ENCODE data around the gene POLH.
"Not testable (repeated sequence)": the region's sequence is repeated elsewhere in the genome, so short reads cannot be mapped to it uniquely, and the experiment has no call there.

POLH gene

GRCh38 chr6:43630980-43631619 lies 55.1 kb downstream of the POLH start:
- no peak for DNase-seq (ENCODE audit: low read depth in 2 of 2)

GRCh38 chr6:43633002-43633401 lies 57.0 kb downstream of the POLH start:
- DNase-seq (ENCODE audit: low read depth in 2 of 2) = not testable (repeated sequence)

- no peak for DNase-seq (ENCODE audit: low read depth in 2 of 2)
Measured at GRCh38 chr6:43634702-43635303, 58.8 kb downstream of the POLH start.

- DNase-seq (ENCODE audit: low read depth in 2 of 2) = peak; percentile 76
Measured at GRCh38 chr6:43635387-43636307, 59.7 kb downstream of the POLH start, which contains the start of gene MAD2L1BP. Gene MAD2L1BP (plus strand): TSS chr6:43635840. CDS start chr6:43635876, 36 bp downstream.

- no peak for DNase-seq (ENCODE audit: low read depth in 2 of 2)
Measured at GRCh38 chr6:43636308-43636659, 60.3 kb downstream of the POLH start.

- DNase-seq (ENCODE audit: low read depth in 2 of 2) = no peak
Measured at GRCh38 chr6:43639984-43640800, 64.2 kb downstream of the POLH start.

GRCh38 chr6:43644940-43645612 lies 69.1 kb downstream of the POLH start, which contains the start of gene RSPH9:
Gene RSPH9 (plus strand): TSS chr6:43645036. CDS start chr6:43645099, 63 bp downstream.
- DNase-seq (ENCODE audit: low read depth in 2 of 2) = no peak

- DNase-seq (ENCODE audit: low read depth in 2 of 2) = no peak
Measured at GRCh38 chr6:43645613-43645964, 69.6 kb downstream of the POLH start.

- no peak for DNase-seq (ENCODE audit: low read depth in 2 of 2)
Measured at GRCh38 chr6:43647613-43648012, 71.6 kb downstream of the POLH start.

- DNase-seq (ENCODE audit: low read depth in 2 of 2) = no peak
Measured at GRCh38 chr6:43648248-43648647, 72.3 kb downstream of the POLH start.

- not testable (repeated sequence) for DNase-seq (ENCODE audit: low read depth in 2 of 2)
Measured at GRCh38 chr6:43652822-43653221, 76.8 kb downstream of the POLH start.

GRCh38 chr6:43657221-43657802 lies 81.3 kb downstream of the POLH start:
- no peak for DNase-seq (ENCODE audit: low read depth in 2 of 2)

- DNase-seq (ENCODE audit: low read depth in 2 of 2) = no peak
Measured at GRCh38 chr6:43658161-43658560, 82.2 kb downstream of the POLH start.

- DNase-seq (ENCODE audit: low read depth in 2 of 2) = not testable (repeated sequence)
Measured at GRCh38 chr6:43662948-43663347, 87.0 kb downstream of the POLH start.
